Right forelimb (tissue), 1 donor: Measurements from ENCODE around the gene TNFRSF21.
"Not testable (repeated sequence)": the region's sequence is repeated elsewhere in the genome, so short reads cannot be mapped to it uniquely, and the experiment has no call there.

Experiments used
- DNase-seq: peaks from one replicate; pipeline ENCODE4 v3.0.0-alpha.2; 2018

Gene TNFRSF21

DNA sequence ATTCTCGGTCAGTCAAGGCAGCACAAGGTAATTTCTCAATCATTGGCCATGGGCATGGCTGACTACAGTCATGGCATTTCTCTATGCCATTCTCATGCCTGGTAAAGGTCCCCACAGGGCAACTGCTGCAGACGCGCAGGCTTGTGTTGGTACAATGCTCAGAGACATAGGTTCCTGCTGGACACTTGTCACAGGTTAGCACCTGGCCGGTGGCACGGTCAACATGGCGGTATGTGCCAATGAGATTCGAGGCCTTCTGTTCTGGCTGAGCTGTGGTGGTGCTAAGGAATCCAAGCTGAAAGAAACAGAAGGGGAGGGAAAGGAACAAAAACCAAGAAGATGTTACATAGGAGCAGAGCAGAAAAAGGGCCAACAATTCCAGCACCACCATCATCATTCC, 23.4 kb downstream of the TNFRSF21 start:
- DNase-seq, result no peak

- no peak for DNase-seq
These were observed 25.7 kb downstream of the TNFRSF21 start for GRCh38 chr6:47283993-47284392.

DNA sequence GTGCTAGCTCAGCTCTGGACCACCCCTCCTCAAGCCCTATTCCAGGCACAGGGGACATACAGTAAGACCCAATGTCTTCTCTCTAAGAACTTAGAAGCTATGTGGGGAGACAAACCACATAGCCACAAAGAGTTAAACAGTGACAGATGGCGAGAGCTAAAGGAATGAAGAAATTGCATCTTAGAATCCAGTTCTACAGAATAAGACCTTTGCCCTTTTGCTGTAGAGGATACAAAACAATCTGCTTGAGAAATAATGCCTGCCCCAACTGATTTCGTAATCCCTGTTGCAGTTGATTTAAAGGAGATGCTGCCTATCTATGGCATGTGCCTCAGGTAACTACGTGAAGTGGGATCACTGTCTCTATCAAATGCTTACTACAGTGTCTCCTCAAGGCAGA, 31.2 kb downstream of the TNFRSF21 start:
- DNase-seq, result no peak

DNA sequence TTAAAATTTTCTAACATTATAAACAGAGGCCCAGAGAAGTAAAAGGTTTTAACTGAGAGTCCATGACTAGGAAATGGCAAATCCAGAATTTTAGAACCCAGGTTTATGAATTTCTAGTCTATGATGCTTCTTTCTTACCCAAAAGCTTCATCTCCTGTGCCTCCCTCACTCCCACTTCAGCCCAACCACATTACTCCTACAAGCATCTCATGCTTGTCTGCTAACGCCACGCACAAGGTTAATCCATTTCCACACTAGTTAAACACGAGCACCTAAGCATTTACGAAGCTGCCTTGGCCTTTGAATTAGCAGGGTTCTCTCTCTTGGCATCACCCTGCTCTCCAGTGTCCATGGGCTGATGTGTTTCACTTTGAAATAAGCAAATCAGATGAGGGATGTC, 32.0 kb downstream of the TNFRSF21 start:
- no peak for DNase-seq

DNA sequence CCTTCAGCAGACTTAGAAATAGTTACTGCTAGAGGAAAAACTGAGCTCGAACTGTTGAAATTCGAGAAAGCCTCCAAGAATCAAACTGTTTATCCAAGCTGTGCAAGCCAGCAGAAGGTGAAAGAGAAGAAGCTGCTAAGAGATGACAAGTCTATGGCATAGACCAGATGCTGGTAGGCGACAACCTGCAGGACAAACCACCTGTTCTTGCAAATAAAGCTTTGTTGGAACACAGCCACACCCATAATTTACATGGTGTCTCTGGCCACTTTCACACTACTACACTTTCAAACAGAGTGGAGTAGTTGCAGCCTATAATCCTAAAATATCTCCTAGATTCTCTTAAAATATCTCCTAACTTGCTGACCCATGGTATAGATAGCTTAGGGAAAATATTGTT, 33.3 kb downstream of the TNFRSF21 start:
- DNase-seq, result no peak

GRCh38 chr6:47275640-47276039, 34.1 kb downstream of the TNFRSF21 start:
- DNase-seq, result no peak

- DNase-seq, result not testable (repeated sequence)
These were observed 34.6 kb downstream of the TNFRSF21 start for GRCh38 chr6:47275132-47275531.

DNA sequence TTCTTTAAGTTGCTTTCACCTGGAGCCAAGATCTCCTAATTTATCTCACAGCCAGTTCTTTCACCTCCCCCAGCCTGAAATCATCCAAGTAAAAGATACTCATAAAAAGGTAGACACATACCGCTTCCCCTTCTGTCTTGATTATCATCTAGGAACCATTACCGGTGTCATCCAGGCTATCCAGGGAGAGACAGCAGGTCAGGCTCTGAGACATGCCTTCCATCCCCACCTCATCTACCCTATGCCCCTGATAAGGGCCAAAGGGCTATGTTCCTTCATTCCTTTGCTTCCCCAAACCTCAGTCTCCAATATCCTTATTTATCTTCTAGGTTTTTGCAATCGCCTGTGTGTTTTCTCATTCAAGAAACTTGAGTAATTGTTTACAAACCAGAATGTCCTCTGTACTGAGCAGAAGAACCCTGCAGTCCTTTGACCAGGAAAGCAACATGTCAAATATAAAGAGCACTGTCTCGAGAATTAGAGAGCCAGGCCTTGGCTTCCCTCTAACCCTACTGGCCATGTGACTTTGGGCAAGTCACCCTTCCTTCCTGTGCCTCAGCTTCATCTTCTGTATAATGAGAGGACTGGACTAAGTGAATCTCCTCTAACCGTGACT, 41.0 kb downstream of the TNFRSF21 start:
- DNase-seq, result no peak

DNA sequence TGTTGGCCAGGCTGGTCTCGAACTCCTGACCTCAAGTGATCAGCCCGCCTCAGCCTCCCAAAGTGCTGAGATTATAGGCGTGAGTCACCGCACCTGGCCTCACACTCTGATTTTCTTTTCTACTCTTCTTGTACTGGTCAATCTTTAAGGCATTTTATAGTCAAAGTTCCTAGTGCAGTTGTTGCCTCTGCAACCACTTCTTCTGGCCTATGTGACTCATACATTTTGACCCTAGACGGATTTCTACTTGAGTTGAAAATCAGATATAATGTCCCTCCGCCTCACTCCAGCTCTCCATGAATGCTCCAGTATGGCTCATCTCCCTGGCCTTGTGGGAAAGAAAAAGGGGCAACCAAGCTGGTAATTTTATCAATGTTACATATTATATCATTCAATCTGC, 42.4 kb downstream of the TNFRSF21 start:
- no peak for DNase-seq

GRCh38 chr6:47265971-47266370, 43.7 kb downstream of the TNFRSF21 start:
- no peak for DNase-seq

DNA sequence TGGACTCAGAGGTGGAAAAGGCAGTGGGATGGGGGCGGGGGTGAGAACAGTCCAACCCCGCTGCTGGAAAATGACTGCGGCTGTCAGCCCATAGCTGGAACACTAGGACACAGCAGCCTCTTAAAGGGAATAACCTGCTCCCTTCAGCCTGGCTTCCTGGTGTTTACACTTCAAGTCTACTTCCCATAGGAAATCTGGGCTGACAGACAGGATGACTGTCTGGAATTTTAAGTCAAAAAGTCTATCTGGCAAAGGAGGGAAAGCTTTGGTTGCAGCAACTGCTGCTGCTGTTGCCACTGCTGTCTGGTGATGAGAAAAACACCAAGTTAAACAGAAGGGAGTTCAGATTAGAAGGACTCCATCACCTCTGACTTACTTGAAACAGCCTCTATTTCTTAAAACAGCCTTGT, 44.9 kb downstream of the TNFRSF21 start:
- no peak for DNase-seq

DNA sequence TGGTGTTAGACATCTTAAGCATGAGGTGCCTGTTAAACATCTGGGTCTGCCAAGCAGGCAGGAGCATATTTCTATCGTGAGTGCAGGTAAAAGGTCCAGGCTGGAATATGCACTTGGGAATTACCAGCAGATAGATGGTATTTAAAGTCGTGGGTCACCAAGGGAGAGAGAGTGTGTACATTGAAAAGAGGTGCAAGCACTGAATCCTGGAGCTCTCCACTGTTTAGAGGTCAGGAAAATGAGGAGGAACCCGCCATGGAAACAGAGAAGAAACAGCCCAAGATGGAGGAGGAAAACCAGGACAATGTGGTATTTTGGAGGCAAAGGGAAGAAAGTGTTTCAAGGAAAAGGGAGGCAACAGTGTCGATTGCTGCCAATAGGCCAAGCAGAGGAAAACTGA, 46.4 kb downstream of the TNFRSF21 start:
- DNase-seq, result no peak

GRCh38 chr6:47262231-47262630, 47.5 kb downstream of the TNFRSF21 start:
- no peak for DNase-seq

- no peak for DNase-seq
These were observed 48.5 kb downstream of the TNFRSF21 start for GRCh38 chr6:47261191-47261590.

- DNase-seq, result no peak
These were observed 49.7 kb downstream of the TNFRSF21 start for GRCh38 chr6:47260021-47260420.

- DNase-seq, result no peak
These were observed 50.9 kb downstream of the TNFRSF21 start for GRCh38 chr6:47258724-47259347.

DNA sequence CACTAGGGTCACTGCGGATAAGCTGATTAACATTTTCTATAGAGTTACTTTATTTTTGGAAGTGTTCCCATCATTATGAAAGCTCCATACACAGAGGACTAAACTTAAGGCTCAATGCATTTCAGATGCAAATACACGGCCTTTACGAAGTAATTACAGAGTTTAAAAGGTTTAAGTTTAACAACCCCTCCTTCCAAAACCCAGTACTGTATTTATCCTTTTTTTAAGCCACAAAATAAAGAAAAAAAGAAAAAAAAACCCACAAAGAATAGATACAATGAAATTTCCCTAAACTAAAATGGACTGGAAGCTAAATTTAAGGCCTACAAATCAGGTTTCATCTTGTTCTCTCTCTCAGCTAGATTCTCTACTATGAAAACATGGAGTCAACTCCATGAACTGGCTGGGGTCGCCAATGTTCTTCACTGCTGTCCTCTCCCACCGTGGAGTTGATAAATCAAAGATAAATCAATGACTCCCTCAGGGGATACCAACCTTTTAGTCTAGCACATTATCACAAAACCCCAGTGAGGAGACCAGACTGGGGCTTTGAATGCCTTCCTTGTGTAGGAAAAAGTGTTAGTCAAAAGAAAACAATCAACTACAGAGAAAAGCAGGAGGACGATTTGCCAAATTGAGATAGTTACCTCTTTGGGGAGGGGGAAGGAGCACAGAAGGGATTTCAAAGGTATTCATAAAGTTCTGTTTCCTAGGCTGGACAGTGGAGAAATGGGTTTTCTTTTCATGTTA, 52.5 kb downstream of the TNFRSF21 start:
- no peak for DNase-seq

- DNase-seq, result no peak
These were observed 53.3 kb downstream of the TNFRSF21 start for GRCh38 chr6:47256361-47256760.

- no peak for DNase-seq
These were observed 54.8 kb downstream of the TNFRSF21 start for GRCh38 chr6:47254906-47255305.

DNA sequence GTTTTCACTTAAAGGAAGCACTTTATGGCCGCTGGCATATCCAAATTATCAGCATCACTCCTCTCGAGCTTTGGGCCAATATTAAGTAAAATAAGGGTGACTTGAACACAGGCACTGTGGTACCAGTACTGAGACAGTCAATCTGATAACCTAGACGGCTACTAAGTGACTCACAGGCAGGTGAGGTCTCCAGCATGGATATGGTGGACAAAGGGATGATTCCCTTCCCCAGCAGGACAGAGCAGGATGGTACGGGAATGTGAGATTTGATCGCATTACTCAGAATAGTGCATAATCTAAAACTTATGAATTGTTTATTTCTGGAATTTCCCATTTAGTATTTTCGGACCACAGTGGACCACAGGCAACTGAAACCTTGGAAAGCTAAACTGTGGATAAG, 55.7 kb downstream of the TNFRSF21 start:
- no peak for DNase-seq

- no peak for DNase-seq
These were observed 56.6 kb downstream of the TNFRSF21 start for GRCh38 chr6:47253136-47253535.

DNA sequence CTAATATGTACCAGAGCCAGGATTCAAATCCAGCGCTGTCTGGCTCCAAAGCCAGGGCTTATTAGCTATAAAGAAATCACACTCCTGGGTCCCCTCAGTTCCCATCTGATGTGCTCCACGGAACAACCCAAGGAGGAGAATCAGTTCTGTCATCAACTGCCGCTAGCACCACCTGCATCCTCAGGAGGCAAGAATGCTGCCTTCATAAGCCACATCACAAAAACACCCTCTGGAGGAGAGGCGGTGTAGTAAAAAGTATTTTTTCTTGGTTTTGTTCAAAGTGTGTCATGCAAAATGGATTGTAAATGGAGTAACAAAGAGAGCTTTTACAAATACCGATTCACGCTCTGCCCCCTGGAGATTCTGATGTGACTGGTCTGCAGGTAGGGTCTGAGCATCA, 57.1 kb downstream of the TNFRSF21 start:
- DNase-seq, result no peak

GRCh38 chr6:47251396-47251795, 58.3 kb downstream of the TNFRSF21 start:
- no peak for DNase-seq

DNA sequence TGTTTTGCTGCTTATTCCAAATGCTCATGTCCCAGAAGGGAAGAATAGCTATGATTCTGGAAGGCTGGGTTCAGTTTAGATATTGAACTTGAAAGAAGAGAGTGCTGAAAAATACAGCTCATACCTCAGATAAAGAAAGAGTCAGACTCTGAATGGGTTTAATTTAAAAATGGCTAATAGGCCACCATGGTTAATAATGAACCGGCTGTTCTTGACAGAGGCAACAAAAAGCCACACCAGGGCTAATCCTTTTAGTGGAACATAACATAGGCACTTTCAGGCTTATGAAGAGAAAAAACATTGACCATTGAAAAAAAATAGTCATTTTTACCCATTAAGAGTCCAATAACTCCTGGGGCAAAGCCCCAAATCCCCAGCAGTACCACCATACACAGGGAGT, 59.4 kb downstream of the TNFRSF21 start:
- DNase-seq, result no peak
